Mammary epithelial cell (primary cell): ENCODE results near the gene NOVA2.

Experiments used
- CTCF ChIP-seq, 2 donors: IDR thresholded peaks in 1 of 2; conservative IDR thresholded peaks in 1 of 2; 2 replicates each; pipeline ENCODE4 v1.5.1; 2011 to 2012; ENCODE audit warnings: inconsistent platforms in 2 of 2, low read length in 2 of 2, mild to moderate bottlenecking in 2 of 2, control low read depth in 1 of 2, low read depth in 1 of 2; ENCODE audit not compliant: insufficient read depth in 1 of 2; ENCODE audit errors: extremely low read depth in 1 of 2
- EZH2 ChIP-seq: IDR thresholded peaks from 2 replicates; pipeline ENCODE4 v1.6.1; 2012; ENCODE audit warnings: low read length, inconsistent platforms, borderline replicate concordance

- TF ChIP-seq CTCF (conservative IDR thresholded peaks at IDR 0.05 in 1 of 2, IDR thresholded peaks at IDR 0.05 in 1 of 2; ENCODE audit: extremely low read depth in 1 of 2, insufficient read depth in 1 of 2, low read depth in 1 of 2, low read length in 2 of 2): no peak
- no peak for TF ChIP-seq EZH2
These were observed 87.9 kb downstream of the NOVA2 start, which contains the start of gene IRF2BP1 for GRCh38 chr19:45885556-45886426.
